Activated CD8-positive, alpha-beta T cell treated with anti-CD3 and anti-CD28 coated beads, Interleukin-2, amount 10 ng/mL, durations not matched to agents 7 days and 5 days (primary cell): ENCODE results near the gene LMOD1. TPM values are rescaled to one million over a fixed set of nuclear protein-coding genes. Genes with fewer than 3 reads are reported as not detected.

ENCODE experiments used
- ATAC-seq: fragments of 150-1000 bp; cut with Tn5 transposase; one replicate; pipeline ENCODE4 v1.10.0; 2021; ENCODE audit warnings: moderate library complexity
- CTCF ChIA-PET: fragments of 350-600 bp; sonication (Branson Sonifier 250); formaldehyde crosslinking; loops from one replicate; lab custom pipeline; 2021; ENCODE audit warnings: antibody characterized with exemption; lab: Charles Lee
- POLR2A ChIA-PET: fragments of 350-600 bp; sonication (Branson Sonifier 250); formaldehyde crosslinking; loops from one replicate; lab custom pipeline; 2021; ENCODE audit warnings: antibody characterized with exemption; lab: Charles Lee
- DNase-seq: peaks from one replicate; pipeline ENCODE4 v3.0.0-alpha.2; 2020
- H3K27ac Mint-ChIP-seq: one replicate; pipeline ENCODE4 v1.8.0; 2021; ENCODE audit warnings: mild to moderate bottlenecking, mixed read lengths
- H3K27me3 Mint-ChIP-seq: one replicate; pipeline ENCODE4 v1.8.0; 2021; ENCODE audit warnings: low read depth, mixed read lengths
- H3K36me3 Mint-ChIP-seq: one replicate; pipeline ENCODE4 v1.8.0; 2021; ENCODE audit warnings: low read depth, mixed read lengths
- H3K4me1 Mint-ChIP-seq: one replicate; pipeline ENCODE4 v1.8.0; 2021; ENCODE audit warnings: low read depth, mixed read lengths
- H3K4me3 Mint-ChIP-seq: one replicate; pipeline ENCODE4 v1.8.0; 2021; ENCODE audit warnings: mild to moderate bottlenecking, mixed read lengths
- H3K9me3 Mint-ChIP-seq: one replicate; pipeline ENCODE4 v1.8.0; 2022; ENCODE audit warnings: mixed read lengths; ENCODE audit not compliant: insufficient read depth
- total RNA-seq, 2 experiments: library from RNA; stranded (reverse); gene quantifications; one replicate each; pipeline ENCODE4 v1.2.3, GENCODE V29; 2021

Gene LMOD1
- total RNA-seq, 2 experiments from 2014 or later = not detected

- H3K4me3 Mint-ChIP-seq = no peak overlapping the region
- no peaks in the 10 kb centered on the region for H3K9me3 Mint-ChIP-seq
- ChIA-PET CTCF (interaction anchor here (0.9 to 7.0 kb wide), 5 partner anchors 11 to 237 kb away, joined by 3 to 145 read pairs (median 4); partner anchors contain the start of gene LMOD1), POLR2A (no interaction called here)
- ATAC-seq = no peak
- no peak for DNase-seq
- no peaks in the 10 kb centered on the region for H3K36me3 Mint-ChIP-seq
- H3K27ac Mint-ChIP-seq = no peak overlapping the region
- H3K4me1 Mint-ChIP-seq = peaks cover 30% of the 10 kb centered on the region
- peaks cover 9% of the 10 kb centered on the region for H3K27me3 Mint-ChIP-seq
Measured at GRCh38 chr1:201898240-201898894, 48.0 kb downstream of the LMOD1 start.

- Mint-ChIP-seq H3K27ac (peak overlapping the region; percentile 30), H3K4me3 (no peak overlapping the region), H3K27me3 (peaks cover 13% of the 10 kb centered on the region), H3K4me1 (peaks cover 30% of the 10 kb centered on the region), H3K9me3 (no peaks in the 10 kb centered on the region), H3K36me3 (no peaks in the 10 kb centered on the region)
- POLR2A ChIA-PET = interaction anchor here (0.8 kb wide), 1 partner anchor 14 kb away, joined by 3 read pairs; no protein-coding TSS in a partner anchor
- CTCF ChIA-PET = interaction anchor here (0.8 to 7.0 kb wide), 35 partner anchors 10 to 239 kb away, joined by 3 to 145 read pairs (median 13); partner anchors contain the start of genes IPO9, LMOD1, RNPEP and TIMM17A
- ATAC-seq = no peak
- no peak for DNase-seq
Measured at GRCh38 chr1:201896951-201897391, 49.4 kb downstream of the LMOD1 start.

GRCh38 chr1:201895913-201896807 lies 50.2 kb downstream of the LMOD1 start:
- H3K27ac Mint-ChIP-seq = peak overlapping the region; percentile 82
- H3K4me1 Mint-ChIP-seq = peaks cover 30% of the 10 kb centered on the region
- DNase-seq (peak; percentile 92), ATAC-seq (peak; percentile 94)
- no peaks in the 10 kb centered on the region for H3K36me3 Mint-ChIP-seq
- ChIA-PET POLR2A (interaction anchor here (0.7 to 1.0 kb wide), 3 partner anchors 14 to 78 kb away, joined by 4 to 5 read pairs (median 4); no protein-coding TSS in a partner anchor), CTCF (interaction anchor here (0.6 to 7.0 kb wide), 55 partner anchors 7 to 259 kb away, joined by 3 to 145 read pairs (median 6); partner anchors contain the start of genes IPO9, LMOD1, RNPEP and TIMM17A)
- H3K9me3 Mint-ChIP-seq = no peaks in the 10 kb centered on the region
- H3K27me3 Mint-ChIP-seq = peaks cover 13% of the 10 kb centered on the region
- H3K4me3 Mint-ChIP-seq = peak overlapping the region; percentile 48

GRCh38 chr1:201895120-201895665 lies 51.2 kb downstream of the LMOD1 start:
- H3K27me3 Mint-ChIP-seq = peaks cover 19% of the 10 kb centered on the region
- H3K4me1 Mint-ChIP-seq = peaks cover 30% of the 10 kb centered on the region
- no peak overlapping the region for H3K4me3 Mint-ChIP-seq
- no peak for DNase-seq
- H3K27ac Mint-ChIP-seq = no peak overlapping the region
- H3K9me3 Mint-ChIP-seq = no peaks in the 10 kb centered on the region
- ChIA-PET POLR2A (interaction anchor here (0.6 to 1.0 kb wide), 2 partner anchors 13 to 18 kb away, joined by 4 to 5 read pairs; no protein-coding TSS in a partner anchor), CTCF (interaction anchor here (1.1 to 7.0 kb wide), 40 partner anchors 8 to 260 kb away, joined by 3 to 145 read pairs (median 12); partner anchors contain the start of genes IPO9, LMOD1, RNPEP and TIMM17A)
- no peaks in the 10 kb centered on the region for H3K36me3 Mint-ChIP-seq
- ATAC-seq = no peak

- CTCF ChIA-PET = interaction anchor here (1.1 to 7.0 kb wide), 21 partner anchors 8 to 241 kb away, joined by 3 to 145 read pairs (median 14); partner anchors contain the start of gene TIMM17A
- POLR2A ChIA-PET = no interaction called here
- H3K27me3 Mint-ChIP-seq = peaks cover 21% of the 10 kb centered on the region
Measured at GRCh38 chr1:201894343-201895119, 51.8 kb downstream of the LMOD1 start.

GRCh38 chr1:201893431-201893830 lies 52.9 kb downstream of the LMOD1 start:
- no peak overlapping the region for H3K4me3 Mint-ChIP-seq
- CTCF ChIA-PET = interaction anchor here (0.6 to 7.0 kb wide), 6 partner anchors 10 to 577 kb away, joined by 3 to 145 read pairs (median 6); no protein-coding TSS in a partner anchor
- H3K9me3 Mint-ChIP-seq = no peaks in the 10 kb centered on the region
- H3K27ac Mint-ChIP-seq = no peak overlapping the region
- no peaks in the 10 kb centered on the region for H3K36me3 Mint-ChIP-seq
- H3K27me3 Mint-ChIP-seq = peaks cover 24% of the 10 kb centered on the region
- peaks cover 30% of the 10 kb centered on the region for H3K4me1 Mint-ChIP-seq
- ATAC-seq (no peak), DNase-seq (no peak)
- POLR2A ChIA-PET = no interaction called here

More at GRCh38 chr1:201894343-201895119, 51.8 kb downstream of the LMOD1 start:
- no peaks in the 10 kb centered on the region for H3K36me3 Mint-ChIP-seq
- DNase-seq = no peak
- no peak for ATAC-seq
- H3K4me1 Mint-ChIP-seq = peaks cover 30% of the 10 kb centered on the region
- no peak overlapping the region for H3K27ac Mint-ChIP-seq
- H3K9me3 Mint-ChIP-seq = no peaks in the 10 kb centered on the region
- no peak overlapping the region for H3K4me3 Mint-ChIP-seq

- POLR2A ChIA-PET = no interaction called here
- H3K4me3 Mint-ChIP-seq = no peak overlapping the region
- CTCF ChIA-PET = interaction anchor here (1.2 to 2.5 kb wide), 3 partner anchors 14 to 107 kb away, joined by 3 to 10 read pairs (median 6); no protein-coding TSS in a partner anchor
- H3K9me3 Mint-ChIP-seq = no peaks in the 10 kb centered on the region
- peaks cover 27% of the 10 kb centered on the region for H3K4me1 Mint-ChIP-seq
- DNase-seq (no peak), ATAC-seq (no peak)
- peaks cover 36% of the 10 kb centered on the region for H3K27me3 Mint-ChIP-seq
- H3K27ac Mint-ChIP-seq = no peak overlapping the region
- H3K36me3 Mint-ChIP-seq = no peaks in the 10 kb centered on the region
Measured at GRCh38 chr1:201892211-201892610, 54.1 kb downstream of the LMOD1 start.

- no peak overlapping the region for H3K27ac Mint-ChIP-seq
- ChIA-PET CTCF (interaction anchor here (0.6 to 2.1 kb wide), 3 partner anchors 81 to 330 kb away, joined by 3 to 6 read pairs (median 3); no protein-coding TSS in a partner anchor), POLR2A (no interaction called here)
- H3K4me1 Mint-ChIP-seq = peaks cover 21% of the 10 kb centered on the region
- H3K9me3 Mint-ChIP-seq = no peaks in the 10 kb centered on the region
- peaks cover 42% of the 10 kb centered on the region for H3K27me3 Mint-ChIP-seq
- no peak for DNase-seq
- H3K4me3 Mint-ChIP-seq = no peak overlapping the region
- H3K36me3 Mint-ChIP-seq = no peaks in the 10 kb centered on the region
- ATAC-seq = no peak
Measured at GRCh38 chr1:201891451-201892045, 54.8 kb downstream of the LMOD1 start.

GRCh38 chr1:201890806-201891450 lies 55.4 kb downstream of the LMOD1 start:
- no peaks in the 10 kb centered on the region for H3K36me3 Mint-ChIP-seq
- H3K4me1 Mint-ChIP-seq = peaks cover 15% of the 10 kb centered on the region
- POLR2A ChIA-PET = no interaction called here
- CTCF ChIA-PET = interaction anchor here (2.1 kb wide), 1 partner anchor 81 kb away, joined by 6 read pairs; no protein-coding TSS in a partner anchor
- DNase-seq = no peak
- no peak for ATAC-seq
- no peak overlapping the region for H3K4me3 Mint-ChIP-seq
- H3K9me3 Mint-ChIP-seq = no peaks in the 10 kb centered on the region
- H3K27ac Mint-ChIP-seq = no peak overlapping the region
- H3K27me3 Mint-ChIP-seq = peaks cover 43% of the 10 kb centered on the region

- ChIA-PET POLR2A (interaction anchor here (0.6 kb wide), 1 partner anchor 11 kb away, joined by 3 read pairs; no protein-coding TSS in a partner anchor), CTCF (interaction anchor here (1.0 to 2.1 kb wide), 2 partner anchors 24 to 82 kb away, joined by 3 to 6 read pairs; no protein-coding TSS in a partner anchor)
- H3K9me3 Mint-ChIP-seq = no peaks in the 10 kb centered on the region
- peaks cover 9% of the 10 kb centered on the region for H3K4me1 Mint-ChIP-seq
- ATAC-seq = no peak
- no peak overlapping the region for H3K4me3 Mint-ChIP-seq
- no peak for DNase-seq
- H3K36me3 Mint-ChIP-seq = no peaks in the 10 kb centered on the region
- H3K27me3 Mint-ChIP-seq = peaks cover 46% of the 10 kb centered on the region
- H3K27ac Mint-ChIP-seq = no peak overlapping the region
Measured at GRCh38 chr1:201890223-201890622, 56.1 kb downstream of the LMOD1 start.
